ENCODE data around the gene MARS2.
"Not testable (repeated sequence)": the region's sequence is repeated elsewhere in the genome, so short reads cannot be mapped to it uniquely, and the experiment has no call there.

DNA sequence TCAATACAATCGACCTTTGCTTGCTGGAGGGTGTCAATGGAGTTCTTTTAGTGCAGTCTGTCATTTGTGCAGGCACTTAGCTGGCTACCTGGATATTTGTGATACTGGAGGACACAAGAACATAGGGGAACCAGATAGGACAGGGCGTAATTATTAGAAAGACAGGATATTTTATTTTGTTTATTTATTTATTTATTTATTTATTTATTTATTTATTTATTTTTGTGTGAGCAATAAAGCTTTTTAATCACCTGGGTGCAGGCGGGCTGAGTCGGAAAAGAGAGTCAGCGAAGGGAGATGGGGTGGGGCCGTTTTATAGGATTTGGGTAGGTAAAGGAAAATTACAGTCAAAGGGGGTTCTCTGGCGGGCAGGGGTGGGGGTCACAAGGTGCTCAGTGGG lies 4.0 kb downstream of the MARS2 start:
- TF ChIP-seq, protein P1, sequence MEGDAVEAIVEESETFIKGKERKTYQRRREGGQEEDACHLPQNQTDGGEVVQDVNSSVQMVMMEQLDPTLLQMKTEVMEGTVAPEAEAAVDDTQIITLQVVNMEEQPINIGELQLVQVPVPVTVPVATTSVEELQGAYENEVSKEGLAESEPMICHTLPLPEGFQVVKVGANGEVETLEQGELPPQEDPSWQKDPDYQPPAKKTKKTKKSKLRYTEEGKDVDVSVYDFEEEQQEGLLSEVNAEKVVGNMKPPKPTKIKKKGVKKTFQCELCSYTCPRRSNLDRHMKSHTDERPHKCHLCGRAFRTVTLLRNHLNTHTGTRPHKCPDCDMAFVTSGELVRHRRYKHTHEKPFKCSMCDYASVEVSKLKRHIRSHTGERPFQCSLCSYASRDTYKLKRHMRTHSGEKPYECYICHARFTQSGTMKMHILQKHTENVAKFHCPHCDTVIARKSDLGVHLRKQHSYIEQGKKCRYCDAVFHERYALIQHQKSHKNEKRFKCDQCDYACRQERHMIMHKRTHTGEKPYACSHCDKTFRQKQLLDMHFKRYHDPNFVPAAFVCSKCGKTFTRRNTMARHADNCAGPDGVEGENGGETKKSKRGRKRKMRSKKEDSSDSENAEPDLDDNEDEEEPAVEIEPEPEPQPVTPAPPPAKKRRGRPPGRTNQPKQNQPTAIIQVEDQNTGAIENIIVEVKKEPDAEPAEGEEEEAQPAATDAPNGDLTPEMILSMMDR (conservative IDR thresholded peaks at IDR 0.05 in 1 of 2, IDR thresholded peaks at IDR 0.05 in 1 of 2; ENCODE audit: extremely low read depth in 1 of 2, insufficient read depth in 1 of 2, low read depth in 1 of 2, low read length in 2 of 2), result not testable (repeated sequence)
- not testable (repeated sequence) for TF ChIP-seq EZH2 (IDR thresholded peaks at IDR 0.05; ENCODE audit: borderline replicate concordance, low read length)
